Panc1 (cell line): ENCODE measurements around the gene PPP2R2B.

Experiments used
- POLR2AphosphoS5 ChIP-seq: IDR thresholded peaks from 2 replicates; pipeline ENCODE4 v1.6.1; 2012; ENCODE audit warnings: mild to moderate bottlenecking, low read depth, low read length, moderate library complexity
- TCF7L2 ChIP-seq: IDR thresholded peaks from 2 replicates; pipeline ENCODE4 v1.6.1; 2011; ENCODE audit warnings: mild to moderate bottlenecking, low read depth, low read length, inconsistent platforms
- TF ChIP-seq, protein P1 (sequence below): fragments of 450-650 bp; IDR thresholded peaks from 2 replicates; pipeline ENCODE4 v1.5.1; 2017; ENCODE audit warnings: mild to moderate bottlenecking

DNA sequence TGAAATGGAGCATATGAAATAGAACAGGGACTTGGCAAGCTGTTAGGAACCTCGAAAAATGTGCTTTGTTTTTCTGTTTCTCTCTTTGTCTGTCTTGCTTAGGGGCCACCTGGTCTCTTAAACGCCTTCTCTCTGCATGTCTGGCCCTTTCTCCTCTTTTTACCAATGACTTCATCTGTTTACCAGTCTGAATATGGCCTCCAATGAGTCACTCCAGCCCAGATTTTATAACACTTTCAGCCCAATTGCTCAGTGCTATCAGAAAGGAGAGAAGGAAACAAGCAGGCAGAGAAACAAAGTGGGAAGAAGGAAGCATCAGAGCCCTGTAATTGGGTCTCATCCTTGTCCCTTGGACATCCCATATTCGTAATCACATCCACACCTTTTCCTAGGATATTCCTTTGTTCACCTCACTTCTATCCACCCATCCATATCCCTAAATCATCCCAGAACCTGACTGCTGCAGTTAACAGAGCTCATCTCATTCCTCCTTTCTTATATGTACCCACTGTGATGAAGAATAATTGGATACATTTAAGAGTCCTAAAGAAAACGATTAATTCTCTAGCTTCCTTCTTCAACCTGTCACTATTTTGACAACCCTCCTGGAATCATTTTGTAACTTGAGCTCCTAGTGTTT lies 210.8 kb downstream of the PPP2R2B start:
- TF ChIP-seq POLR2AphosphoS5 (no peak), TCF7L2 (no peak)
- TF ChIP-seq, protein P1, sequence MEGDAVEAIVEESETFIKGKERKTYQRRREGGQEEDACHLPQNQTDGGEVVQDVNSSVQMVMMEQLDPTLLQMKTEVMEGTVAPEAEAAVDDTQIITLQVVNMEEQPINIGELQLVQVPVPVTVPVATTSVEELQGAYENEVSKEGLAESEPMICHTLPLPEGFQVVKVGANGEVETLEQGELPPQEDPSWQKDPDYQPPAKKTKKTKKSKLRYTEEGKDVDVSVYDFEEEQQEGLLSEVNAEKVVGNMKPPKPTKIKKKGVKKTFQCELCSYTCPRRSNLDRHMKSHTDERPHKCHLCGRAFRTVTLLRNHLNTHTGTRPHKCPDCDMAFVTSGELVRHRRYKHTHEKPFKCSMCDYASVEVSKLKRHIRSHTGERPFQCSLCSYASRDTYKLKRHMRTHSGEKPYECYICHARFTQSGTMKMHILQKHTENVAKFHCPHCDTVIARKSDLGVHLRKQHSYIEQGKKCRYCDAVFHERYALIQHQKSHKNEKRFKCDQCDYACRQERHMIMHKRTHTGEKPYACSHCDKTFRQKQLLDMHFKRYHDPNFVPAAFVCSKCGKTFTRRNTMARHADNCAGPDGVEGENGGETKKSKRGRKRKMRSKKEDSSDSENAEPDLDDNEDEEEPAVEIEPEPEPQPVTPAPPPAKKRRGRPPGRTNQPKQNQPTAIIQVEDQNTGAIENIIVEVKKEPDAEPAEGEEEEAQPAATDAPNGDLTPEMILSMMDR, result no peak
